Hair follicle dermal papilla cell (primary cell): ENCODE data around the gene AGBL2. TPM values are rescaled to one million over a fixed set of nuclear protein-coding genes. Genes with fewer than 3 reads are reported as not detected.

ENCODE experiments used
- small RNA-seq: library from RNA; depleted of rRNA; stranded (forward); fragments of <200 nt; gene quantifications from one replicate; pipeline ENCODE3, GENCODE V24; 2012
- total RNA-seq: library from RNA; depleted of rRNA; stranded (reverse); fragments of >200 nt; gene quantifications from 2 replicates; pipeline ENCODE4 v1.2.3, GENCODE V29; 2012

Gene AGBL2, protein sequence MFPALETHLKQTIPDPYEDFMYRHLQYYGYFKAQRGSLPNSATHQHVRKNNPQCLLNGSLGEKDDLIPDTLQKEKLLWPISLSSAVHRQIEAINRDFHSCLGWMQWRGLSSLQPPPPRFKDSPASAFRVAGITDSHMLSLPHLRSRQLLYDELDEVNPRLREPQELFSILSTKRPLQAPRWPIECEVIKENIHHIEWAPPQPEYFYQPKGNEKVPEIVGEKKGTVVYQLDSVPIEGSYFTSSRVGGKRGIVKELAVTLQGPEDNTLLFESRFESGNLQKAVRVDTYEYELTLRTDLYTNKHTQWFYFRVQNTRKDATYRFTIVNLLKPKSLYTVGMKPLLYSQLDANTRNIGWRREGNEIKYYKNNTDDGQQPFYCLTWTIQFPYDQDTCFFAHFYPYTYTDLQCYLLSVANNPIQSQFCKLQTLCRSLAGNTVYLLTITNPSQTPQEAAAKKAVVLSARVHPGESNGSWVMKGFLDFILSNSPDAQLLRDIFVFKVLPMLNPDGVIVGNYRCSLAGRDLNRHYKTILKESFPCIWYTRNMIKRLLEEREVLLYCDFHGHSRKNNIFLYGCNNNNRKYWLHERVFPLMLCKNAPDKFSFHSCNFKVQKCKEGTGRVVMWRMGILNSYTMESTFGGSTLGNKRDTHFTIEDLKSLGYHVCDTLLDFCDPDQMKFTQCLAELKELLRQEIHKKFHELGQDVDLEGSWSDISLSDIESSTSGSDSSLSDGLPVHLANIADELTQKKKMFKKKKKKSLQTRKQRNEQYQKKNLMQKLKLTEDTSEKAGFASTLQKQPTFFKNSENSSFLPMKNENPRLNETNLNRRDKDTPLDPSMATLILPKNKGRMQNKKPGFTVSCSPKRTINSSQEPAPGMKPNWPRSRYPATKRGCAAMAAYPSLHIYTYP
- 0.49 and 1.3 TPM in 2 replicates for total RNA-seq

DNA sequence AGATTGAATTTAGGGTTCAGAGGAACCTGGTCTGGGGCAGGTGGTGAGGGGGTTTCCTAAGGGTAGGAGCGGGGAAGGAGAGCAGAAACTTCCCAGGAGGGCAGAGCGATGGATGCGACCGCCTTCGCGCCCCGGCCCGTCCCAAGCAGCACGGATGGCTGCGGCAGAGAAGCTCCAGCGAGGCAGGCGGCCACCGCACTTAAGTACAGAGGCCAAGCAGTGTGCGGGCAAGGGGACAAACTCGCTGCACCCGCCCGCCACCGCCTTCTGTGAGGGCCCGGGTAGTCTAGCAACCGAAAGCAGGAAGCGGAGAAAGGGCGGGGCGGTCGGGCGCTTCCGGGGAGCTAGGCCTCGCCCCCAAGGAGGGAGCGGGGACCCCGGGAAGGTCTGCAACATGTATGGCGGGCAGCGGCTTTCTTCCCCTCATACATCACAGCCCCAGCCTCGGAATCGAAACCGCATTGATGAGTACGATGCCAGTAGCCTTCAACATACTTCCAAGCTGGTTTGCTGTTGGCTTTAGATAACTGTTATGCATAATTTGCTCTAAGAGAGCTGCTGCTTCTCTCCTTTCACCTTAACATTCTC is at the start of gene AGBL2:
Gene AGBL2 (minus strand): TSS at position 288 of the 588 bp plus-strand sequence. CDS start 719 bp downstream, outside the sequence.

DNA sequence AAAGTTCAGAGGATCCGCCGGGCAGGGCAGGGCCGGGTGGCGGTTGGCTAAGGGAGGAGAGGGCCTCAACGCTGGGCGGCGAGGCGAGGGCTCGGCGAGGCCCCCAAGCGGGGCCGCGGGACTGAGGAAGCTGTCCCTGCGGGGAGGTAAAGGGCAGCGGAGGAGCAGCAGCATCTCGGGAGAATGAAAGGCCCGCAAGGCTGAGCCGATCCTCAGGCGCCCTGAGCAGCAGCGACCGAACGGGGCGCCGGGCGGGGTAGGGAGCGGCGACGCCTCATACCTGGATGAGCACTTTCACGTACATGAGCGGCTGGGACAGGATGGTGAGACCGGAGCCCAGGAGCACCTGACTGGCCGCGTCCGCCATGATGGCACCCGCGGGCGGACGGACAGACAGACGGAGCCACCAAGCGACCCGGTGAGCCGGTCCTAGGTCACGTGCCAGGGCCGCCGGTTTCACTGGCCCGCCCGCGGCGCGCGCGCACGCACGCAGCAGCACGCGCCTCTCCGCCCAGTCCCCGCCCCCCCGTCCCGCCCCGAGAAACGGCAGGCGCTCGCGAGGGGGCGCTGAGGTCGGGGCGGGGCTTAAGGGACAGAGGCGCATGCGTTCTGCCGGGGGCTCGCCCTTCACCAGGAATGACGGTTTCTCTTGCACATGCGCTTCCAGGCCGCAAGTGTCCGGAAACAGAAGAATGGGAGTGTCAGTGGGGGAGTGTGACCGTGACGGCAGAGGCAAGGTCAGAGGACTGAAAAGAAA is 72.9 kb downstream of the AGBL2 start, which contains the start of gene MTCH2:
Gene MTCH2 (minus strand): TSS at position 461 of the 757 bp plus-strand sequence. CDS start 94 bp downstream, at position 367.

Small RNA genes lying within 50 kb of the gene (small RNA-seq; reads per million reads assigned to genes)
- gene RF00019, result not detected

Other genes starting within 250 kb of the AGBL2 start
- 115 and 140 TPM in 2 replicates for gene CELF1, start 162.2 kb downstream of the AGBL2 start, total RNA-seq
- gene PTPMT1, start 149.8 kb downstream of the AGBL2 start, total RNA-seq, result 51.0 and 62.1 TPM in 2 replicates
- 34.2 and 34.7 TPM in 2 replicates for gene KBTBD4, start 136.4 kb downstream of the AGBL2 start, total RNA-seq
- gene NDUFS3, start 136.3 kb downstream of the AGBL2 start, total RNA-seq, result 49.5 and 53.2 TPM in 2 replicates
- 0.24 TPM in 1 of 2 replicates, not detected in the other for gene FAM180B, start 128.7 kb downstream of the AGBL2 start, total RNA-seq
- gene C1QTNF4, start 121.0 kb downstream of the AGBL2 start, total RNA-seq, result 0.12 and 0.49 TPM in 2 replicates
- gene MTCH2, start 72.8 kb downstream of the AGBL2 start, total RNA-seq, result 57.0 and 59.1 TPM in 2 replicates
- gene FNBP4, start 52.0 kb upstream of the AGBL2 start, total RNA-seq, result 73.1 and 131 TPM in 2 replicates
- 19.1 and 23.4 TPM in 2 replicates for gene NUP160, start 133.0 kb upstream of the AGBL2 start, total RNA-seq